CD1c-positive myeloid dendritic cell (primary cell): Measurements from ENCODE around the gene HPX.
"Not testable (repeated sequence)": the region's sequence is repeated elsewhere in the genome, so short reads cannot be mapped to it uniquely, and the experiment has no call there.

Experiments
- DNase-seq: peaks from one replicate; pipeline ENCODE4 v3.0.0-alpha.2; 2016; ENCODE audit errors: extremely low spot score

Gene HPX

DNA sequence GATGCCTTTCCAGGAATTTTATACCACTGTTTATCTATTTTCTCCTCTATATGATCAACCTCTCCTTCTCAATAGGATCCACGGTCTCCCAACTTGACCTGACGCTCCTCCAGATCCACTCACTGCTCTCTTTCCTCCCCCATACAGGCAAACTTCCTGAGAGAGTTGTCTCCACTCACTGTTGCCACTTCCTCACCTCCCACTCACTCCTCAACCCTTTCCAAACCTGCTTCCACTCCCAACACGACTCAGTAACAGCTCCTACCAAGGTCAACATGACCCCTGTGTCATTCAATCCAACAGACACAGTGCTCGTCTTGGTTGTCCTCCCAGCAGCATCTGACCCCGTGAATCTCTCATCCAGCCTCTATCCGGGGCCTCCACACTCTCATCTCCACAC lies 25.0 kb downstream of the HPX start:
- DNase-seq, result peak; percentile 45

DNA sequence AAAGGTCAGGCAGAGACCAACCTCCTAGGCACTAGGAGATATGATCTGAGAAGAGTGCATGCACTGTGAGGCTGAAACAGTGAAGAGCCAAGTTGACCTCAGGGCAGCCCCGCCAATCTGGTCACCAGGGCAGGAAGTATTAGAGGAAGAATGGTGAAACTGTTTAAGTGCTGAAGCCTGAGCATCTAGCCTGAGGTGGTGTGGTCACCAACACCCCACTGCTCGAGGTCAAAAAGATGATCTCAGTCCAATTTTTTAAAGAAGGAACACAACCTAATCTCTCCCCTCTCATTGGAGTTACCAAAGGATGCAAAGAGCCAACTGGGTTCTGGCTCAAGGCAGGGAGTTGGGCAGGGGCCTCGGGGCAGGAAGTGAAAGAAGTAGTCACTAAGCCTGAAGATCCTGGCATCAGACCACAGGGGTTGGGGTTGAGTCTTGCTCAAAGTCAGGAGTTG lies 25.9 kb downstream of the HPX start:
- DNase-seq, result peak; percentile 73

DNA sequence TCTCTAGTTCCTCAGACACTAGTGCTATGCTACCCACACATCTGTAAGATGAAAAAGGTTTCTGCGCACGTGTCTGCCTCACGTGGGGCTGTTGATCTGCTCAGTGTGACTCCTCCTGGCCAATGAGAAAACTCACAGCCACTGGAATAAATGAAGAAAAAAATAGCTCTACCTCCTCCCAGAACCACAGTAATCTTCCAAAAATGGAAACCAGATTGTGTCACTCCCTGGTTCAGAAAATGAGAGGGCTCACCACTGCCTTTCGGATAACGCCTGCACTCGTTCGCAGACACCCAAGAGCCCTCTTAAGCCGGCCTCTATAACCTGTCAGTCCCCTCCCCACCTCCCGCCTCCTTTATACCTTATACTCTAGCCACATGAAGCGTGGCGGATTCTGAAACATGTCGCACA lies 27.0 kb downstream of the HPX start:
- no peak for DNase-seq

DNA sequence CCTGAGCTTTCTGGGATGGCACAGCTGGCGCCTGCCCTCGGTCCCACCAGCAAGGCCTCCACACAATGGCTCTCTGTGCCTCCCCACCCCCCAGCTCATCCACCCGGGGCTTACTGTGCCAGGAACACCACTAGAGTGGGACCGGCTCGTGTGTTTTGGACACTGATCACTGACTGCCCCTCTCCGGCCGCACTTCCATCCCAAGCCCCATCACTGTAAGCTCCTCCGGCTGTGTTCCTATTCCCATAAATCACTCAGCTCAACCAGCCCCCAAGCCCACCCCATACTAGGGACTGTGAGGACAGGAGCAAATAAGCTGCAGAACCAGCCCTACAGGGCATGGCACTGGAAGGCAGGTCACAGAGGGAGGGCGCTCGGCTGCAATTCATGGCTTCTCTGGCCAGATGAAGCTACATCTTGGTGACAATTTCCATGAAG lies 29.2 kb downstream of the HPX start:
- DNase-seq, result no peak

DNA sequence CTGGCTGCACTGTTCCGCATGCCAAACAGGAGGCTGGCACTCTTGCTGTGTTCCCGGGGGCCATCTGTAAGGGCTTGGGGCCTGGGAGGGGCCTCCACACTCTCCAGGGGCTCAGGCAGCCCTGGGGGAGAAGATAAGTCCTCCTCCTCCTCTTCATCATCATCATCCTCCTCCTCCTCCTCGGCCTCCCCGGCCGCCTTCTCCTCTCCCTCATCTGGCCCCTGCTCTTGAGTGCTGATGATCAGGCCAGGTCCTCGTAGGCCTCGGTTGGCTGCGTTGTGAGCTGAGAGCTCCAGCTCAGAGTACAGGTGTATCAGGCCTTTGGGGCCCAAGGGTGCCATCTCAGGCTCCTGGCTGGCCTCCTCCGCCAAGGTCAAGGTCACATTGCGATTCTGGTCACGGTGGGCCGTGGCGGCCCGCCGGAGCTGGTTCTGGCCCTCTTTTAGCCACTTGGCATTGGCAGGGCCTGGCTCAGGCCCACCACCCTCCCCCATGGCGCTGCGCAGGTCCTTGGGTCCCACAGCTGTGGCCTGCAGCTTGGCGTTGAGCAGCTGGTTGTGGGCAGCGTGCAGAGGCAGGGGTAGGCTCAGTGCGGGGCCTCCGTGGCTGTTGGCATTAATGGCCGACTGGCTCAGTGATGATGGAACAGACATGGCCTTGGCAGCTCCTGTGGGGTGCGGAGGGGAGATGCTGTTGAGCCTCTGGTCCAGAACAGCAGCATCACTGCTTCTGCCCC lies 29.9 kb downstream of the HPX start:
- no peak for DNase-seq

DNA sequence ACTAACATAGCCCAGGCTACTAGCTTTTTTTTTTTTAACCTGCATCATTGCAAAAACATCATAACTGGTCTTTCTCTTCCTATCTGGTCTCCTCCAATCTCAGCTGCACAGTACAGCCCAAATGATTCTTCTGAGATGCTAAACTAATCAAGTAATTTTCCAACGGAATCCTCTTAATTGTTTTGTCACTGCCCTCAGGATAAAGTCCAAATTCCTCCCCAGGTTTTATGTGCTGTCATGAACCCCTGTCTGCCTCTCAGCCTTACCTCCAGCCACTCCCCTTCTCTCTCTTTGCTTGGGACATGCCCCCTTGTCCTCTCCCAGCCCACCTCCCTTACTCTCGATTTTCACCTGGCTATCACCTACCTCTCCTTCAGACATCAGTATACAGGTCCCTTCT lies 34.4 kb downstream of the HPX start:
- no peak for DNase-seq

DNA sequence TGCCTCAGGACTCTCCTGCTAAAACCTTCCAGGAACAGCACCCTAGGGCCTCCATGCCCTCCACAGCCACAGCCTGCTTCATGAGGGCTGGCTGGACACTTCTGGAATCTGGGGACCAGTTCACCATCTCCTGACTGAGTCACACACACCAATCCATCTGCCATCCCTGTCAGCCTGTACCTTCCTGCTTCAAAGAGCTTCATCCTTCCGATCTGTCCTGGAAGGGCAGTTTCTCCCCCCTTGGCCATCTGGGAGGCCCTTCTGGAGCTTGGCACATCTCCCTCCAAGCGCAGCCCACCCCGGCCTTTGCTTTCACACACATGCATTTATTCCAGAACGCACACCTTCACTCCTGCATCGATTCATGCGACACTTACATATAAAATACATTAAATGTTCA lies 34.9 kb downstream of the HPX start:
- no peak for DNase-seq

DNA sequence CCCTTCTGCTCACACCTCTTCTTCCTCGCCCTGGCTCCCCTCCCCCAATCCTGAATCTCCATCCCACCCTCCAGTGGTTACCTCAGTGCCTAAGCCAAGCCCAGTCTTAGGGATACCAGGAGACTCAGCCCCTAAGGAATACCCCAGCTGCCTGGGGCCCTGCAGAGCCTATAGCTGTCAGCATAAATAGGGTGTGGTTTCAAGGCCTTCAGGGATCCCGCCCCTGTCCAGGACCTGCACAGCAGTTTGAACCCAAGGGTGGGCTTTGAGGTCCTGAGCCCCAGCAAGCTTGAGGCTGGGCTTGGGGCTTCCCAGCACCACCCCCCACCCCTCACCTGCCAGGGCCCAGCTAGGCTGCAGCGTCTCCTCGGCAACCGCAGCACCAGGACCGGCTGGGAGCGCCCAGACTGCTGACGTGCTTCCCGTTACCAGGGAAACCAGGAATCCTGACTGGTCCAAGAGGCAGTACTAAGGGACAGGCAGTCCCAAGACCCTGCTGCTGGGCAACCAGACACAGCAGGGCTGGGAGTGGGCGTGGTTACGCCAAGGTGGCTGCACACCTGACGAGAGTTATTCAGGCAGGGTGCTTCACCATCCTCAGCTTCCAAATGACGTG lies 35.6 kb downstream of the HPX start:
- no peak for DNase-seq

DNA sequence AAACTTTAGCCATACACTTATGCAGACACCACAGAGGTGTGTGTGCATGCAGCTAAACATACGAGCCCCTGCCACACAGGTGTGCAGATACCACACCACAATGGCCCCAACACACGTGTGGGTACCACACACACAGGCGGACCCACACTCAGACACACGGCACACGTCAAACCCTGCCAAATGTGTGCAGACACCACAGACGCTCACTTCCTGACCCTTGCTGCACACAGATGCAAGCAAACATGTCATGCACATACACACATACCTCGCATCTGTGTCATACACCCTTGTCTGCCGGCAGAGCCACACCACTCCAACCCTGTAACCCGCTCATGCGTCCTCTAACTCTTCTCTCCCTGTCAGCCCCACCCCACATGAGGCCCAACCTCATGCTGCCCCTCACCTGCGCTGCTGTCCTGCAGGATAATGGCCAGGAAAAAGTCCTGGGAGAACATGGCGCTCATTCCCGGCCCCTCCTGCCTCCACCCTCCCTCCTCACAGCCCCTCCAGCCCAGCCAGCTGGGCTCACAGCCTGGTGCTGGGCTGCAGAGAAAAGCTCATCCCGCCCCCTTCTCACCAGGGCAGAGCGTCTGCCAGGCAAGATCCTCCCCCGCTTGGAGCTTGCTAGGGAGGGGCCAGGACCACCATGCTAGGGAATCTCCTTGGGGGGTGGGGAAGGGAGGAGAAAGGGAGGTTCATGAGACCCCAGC lies 36.3 kb downstream of the HPX start:
- no peak for DNase-seq

DNA sequence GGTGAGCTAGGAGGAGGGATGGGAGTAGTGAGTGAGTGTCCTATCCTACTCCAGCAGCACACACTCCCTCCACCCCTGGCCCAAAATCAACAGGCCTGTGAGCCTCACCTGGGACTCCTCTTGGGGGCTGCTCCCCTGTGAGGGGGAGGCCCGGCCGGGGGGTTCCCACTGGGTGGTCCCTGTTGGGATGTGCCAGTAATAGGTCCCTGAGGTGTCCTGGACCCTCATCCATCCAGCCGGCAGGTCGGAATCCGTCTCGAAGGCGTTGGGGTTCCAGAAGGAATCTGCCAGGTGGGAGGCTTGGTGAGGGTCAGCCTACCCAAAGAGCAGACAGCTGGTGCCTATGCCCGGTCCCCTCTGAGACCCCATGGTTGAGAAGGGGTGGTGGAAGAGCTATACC lies 37.2 kb downstream of the HPX start:
- DNase-seq, result no peak

DNA sequence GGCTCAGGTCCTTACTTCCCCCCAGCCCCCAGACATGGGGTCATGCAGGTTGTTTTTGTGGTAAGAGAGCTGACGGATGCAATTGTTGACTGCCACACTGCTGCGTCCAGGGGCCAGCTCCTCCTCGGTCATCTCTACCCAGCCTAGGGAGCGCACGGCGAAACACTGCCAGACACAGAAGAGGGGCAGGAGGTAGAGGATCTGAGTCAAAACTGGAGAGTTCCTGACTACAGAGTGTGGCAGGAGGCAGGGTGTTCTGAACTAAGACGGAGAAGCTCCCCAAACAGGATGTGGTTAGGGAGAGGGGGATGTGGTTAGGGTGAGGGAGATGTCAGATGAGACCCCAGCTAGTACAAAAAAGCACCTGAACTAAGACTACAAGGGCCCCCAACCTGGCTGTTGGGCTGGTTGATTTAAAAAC lies 38.2 kb downstream of the HPX start:
- DNase-seq, result peak; percentile 46

DNA sequence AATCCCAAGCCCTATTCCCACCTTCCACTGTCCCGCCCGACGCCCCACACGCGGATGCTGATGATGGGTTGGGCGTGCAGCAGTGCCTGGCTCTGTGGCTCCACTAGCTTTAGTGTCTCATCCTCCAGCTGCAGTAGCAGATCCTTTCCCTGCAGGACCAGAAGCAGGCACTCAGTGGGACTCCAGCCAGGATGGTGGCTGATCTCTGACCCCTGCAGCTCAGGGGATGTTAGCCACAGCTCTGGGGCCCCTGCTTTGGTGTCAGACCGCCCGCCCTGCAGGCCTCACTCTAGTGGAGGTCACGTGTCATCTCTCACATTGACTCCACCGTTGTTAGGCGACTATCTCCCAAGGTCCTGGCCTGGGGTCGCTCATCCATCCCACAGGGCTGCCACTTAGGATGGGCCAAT lies 38.7 kb downstream of the HPX start:
- DNase-seq, result no peak

DNA sequence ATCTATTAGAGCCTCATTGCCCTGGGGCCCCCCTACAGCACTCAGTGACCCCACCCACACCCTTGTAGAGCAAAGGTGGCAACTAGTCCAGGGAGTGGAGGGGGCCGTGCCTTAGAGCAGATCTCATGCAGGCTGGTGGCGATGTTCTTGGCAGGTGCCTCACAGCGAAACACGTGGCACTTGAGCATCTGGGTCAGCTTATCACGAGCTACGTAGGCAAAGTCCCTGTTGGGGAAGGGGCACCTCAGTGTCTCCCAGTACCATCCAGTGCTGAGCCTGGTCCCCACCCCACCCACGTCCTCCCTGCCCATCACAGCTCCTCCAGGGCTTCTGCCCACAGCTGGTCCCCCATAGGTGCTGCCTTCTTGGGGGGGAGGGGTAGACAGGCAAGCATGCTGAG lies 39.3 kb downstream of the HPX start:
- no peak for DNase-seq

DNA sequence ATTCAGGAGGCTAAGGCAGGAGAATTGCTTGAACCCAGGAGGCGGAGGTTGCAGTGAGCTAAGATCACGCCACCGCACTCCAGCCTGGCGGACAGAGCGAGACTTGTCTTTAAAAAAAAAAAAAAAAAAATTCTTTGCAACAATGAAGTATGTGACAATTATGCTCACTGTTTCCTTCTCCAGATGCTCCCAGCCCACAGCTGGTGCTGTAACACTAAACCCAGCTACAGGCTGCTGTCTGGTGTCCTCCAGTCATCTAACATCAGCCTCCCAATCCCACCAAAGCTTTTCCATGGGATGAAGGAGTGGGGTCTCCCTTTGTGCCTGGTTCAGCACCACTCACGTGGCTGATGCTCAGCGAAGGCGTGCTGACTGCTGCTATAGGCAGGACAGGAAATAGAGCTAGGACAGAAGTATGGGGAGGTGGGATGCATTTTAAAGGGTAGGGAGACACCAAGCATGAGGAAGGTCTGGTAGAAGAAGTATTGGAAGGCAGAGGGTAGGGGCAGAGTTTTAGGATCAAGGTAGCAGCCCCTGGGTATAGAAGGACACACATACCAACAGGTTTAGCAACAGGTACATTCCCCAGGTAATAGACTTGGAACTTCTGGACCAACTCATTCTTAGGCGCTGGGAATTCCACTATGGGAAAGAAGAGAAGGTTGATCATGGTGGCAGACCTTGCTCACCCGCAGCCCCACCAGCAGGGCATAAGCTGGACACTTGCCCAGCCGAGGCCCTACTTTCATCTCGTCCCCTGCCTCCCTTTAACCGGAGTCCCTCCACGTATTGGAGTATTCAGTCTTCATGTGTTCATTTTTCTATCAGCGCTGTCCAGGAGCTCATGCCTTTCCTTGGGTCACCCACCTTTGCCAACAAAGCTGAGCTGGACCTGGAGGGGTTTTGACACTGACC lies 40.1 kb downstream of the HPX start:
- no peak for DNase-seq

DNA sequence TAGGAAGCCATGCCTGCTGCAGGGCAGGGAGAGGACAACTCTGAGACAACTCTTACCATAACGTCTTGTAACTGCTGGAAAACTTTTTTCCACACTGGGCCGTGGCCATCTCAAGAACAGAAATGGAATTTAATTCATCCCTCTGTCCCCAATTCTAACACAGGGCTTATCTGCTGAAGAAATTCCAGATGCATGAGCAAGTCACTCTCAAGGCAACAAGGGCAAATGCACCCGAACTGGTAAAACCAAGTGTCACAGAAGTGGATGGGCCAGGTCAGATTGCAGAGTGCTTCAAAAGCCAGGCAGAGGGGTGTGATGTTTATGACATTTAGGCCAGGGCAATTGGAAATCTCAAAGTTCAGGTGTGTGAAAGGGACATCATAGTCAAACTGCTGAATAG lies 43.2 kb downstream of the HPX start:
- no peak for DNase-seq

DNA sequence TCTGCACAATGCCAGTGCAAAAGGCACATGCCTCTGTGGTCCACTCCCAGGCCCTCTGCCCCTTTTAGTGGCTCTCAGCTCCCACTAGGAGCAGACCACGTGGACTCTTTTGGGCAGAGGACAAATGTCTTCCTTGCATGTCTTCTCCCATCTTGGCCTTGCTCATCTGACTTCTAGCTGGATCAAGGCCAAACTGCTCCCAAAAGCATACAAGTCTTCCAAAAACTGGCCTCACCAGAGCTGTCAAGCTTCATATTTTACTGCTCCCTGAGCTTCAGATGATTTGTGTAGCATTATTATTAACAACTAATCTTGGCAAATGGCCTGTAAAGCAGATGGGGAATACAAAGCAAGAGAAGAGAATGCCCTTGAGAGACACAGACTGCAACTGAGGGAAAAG lies 43.6 kb downstream of the HPX start:
- DNase-seq, result no peak

DNA sequence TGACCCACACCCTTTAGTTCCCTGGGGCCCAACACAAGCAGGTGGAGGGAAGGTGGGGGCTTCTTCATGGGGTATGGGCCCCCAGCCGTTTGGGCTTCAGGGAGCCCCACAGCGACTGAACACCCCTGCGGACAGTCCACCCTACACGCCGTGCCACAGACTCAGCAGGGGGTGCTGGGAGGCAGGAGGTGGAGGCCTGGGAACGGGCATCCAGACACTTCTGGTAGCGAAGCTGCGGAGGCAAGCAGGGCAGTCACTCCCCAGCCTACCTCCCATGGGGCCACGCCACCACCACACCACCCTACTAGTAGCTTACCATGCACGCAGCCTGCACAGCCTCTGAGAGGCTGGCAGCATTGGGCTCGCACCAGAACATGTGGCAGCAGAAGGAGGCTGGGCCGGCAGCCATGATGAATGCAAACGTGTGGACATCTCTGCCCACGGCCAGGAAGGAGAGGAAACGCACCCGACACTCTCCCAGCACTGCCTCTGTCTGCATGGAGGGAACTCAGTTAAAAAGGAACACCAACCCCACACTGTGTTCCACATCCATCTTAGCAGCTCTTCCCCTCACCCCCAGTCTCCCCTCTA lies 45.2 kb downstream of the HPX start:
- DNase-seq, result no peak

DNA sequence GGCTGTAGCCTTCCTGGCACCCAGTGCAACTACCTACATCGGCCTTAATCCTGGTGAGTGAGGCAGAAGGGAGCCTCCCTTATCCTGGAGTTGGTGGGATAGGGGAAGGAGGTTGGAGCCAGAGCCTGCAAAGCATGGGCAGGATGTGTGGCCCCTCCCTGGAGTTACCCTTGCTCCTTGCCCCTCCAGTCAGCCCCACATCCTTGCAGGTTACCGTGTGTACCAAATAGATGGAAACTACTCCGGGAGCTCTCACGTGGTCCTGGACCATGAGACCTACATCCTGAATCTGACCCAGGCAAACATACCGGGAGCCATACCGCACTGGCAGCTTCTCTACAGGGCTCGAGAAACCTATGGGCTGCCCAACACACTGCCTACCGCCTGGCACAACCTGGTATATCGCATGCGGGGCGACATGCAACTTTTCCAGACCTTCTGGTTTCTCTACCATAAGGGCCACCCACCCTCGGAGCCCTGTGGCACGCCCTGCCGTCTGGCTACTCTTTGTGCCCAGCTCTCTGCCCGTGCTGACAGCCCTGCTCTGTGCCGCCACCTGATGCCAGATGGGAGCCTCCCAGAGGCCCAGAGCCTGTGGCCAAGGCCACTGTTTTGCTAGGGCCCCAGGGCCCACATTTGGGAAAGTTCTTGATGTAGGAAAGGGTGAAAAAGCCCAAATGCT lies 46.7 kb downstream of the HPX start:
- DNase-seq, result no peak

DNA sequence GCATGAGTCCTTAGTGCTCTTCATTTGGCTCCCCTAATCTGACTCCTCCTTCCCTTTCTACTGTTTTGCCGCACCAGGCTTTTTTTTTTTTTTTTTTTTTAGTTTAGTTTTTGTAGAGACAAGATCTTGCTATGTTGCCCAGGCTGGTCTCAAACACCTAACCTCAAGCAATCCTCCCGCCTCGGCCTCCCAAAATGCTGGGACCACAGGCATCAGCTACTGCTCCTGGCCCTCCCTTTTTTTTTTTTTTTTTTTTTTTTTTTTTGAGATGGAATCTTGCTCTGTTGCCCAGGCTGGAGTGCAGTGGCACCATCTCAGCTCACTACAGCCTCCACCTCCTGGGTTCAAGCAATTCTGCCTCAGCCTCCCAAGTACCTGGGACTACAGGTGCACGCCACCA lies 48.5 kb downstream of the HPX start:
- not testable (repeated sequence) for DNase-seq

DNA sequence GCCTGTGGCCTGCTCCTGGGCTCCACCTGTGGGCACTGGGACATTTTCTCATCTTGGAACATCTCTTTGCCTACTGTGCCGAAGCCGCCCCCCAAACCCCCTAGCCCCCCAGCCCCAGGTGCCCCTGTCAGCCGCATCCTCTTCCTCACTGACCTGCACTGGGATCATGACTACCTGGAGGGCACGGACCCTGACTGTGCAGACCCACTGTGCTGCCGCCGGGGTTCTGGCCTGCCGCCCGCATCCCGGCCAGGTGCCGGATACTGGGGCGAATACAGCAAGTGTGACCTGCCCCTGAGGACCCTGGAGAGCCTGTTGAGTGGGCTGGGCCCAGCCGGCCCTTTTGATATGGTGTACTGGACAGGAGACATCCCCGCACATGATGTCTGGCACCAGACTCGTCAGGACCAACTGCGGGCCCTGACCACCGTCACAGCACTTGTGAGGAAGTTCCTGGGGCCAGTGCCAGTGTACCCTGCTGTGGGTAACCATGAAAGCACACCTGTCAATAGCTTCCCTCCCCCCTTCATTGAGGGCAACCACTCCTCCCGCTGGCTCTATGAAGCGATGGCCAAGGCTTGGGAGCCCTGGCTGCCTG lies 49.2 kb downstream of the HPX start:
- DNase-seq, result no peak
